ENCODE results near the gene TNFSF13. TPM values are rescaled to one million over a fixed set of nuclear protein-coding genes. Genes with fewer than 3 reads are reported as not detected.

TNFSF13 gene
- polyA plus RNA-seq, 2 of the 4 experiments (the other 2 are of a cell fraction): 0.61 to 1.0 TPM

DNA sequence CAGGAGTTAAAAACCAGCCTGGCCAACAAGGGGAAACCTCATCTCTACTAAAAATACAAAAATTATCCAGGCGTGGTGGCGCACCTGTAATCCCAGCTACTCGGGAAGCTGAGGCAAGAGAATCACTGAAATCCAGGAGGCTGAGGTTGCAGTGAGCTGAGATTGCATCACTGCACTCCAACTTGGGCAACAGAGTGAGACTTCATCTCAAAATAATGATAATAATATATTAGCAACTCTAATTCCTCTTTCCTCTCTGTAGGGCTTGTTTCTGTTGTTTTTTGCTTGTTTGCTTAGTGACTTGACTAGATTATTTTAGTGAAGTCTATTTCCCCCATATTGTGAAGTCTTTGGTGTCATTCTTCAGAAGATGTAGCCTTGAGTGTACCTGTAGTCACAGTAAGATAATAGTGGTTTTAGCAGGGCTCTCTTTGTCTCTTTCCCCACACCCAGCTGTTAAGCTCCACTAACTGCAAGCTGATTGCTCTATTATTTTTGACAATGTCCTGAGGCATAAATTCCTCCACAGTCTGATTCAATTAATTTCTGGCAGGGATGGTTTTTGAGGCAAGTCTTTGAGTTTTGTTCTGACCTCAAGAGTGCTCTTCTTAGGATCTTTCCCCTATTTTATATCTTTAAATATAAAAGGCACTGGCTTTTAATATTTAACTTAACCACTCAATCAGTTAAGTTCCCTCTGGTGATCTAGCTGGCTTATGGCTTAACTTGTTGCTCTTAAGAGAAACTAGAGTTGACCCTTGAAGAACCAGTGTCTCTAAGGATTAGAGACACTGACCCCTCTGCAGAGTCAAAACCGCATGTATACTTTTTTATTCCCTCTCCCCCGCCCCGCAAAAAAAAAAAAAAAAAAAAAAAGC, 28.3 kb upstream of the TNFSF13 start:
- no peak for TF ChIP-seq NPAS2 (CRISPR knock-in tag; IDR thresholded peaks at IDR 0.05; ENCODE audit: borderline replicate concordance)
- TF ChIP-seq SMC3 (IDR thresholded peaks at IDR 0.05): no peak
- no peak for TF ChIP-seq KDM1A (IDR thresholded peaks at IDR 0.05; ENCODE audit: low read depth)
- TF ChIP-seq CEBPB (IDR thresholded peaks at IDR 0.05): peak in 1 of 2 experiments; percentile 35; a peak in 1 of 4 replicates
- TF ChIP-seq RFX5 (IDR thresholded peaks at IDR 0.05): no peak
- no peak for TF ChIP-seq CBX8 (IDR thresholded peaks at IDR 0.05)
- ATAC-seq (no peak), DNase-seq (ENCODE audit: low read depth in 1 of 2, low spot score in 1 of 2) (no peak), FAIRE-seq (no peak)
- ChIA-PET CTCF (interaction anchor here (1.5 to 9.4 kb wide), 5 partner anchors 8 to 94 kb away, joined by 3 to 66 read pairs (median 9); partner anchors contain the start of gene SENP3), POLR2A (no interaction called here)
- H3K9me3 ChIP-seq: peaks cover 23% of the 10 kb centered on the region
- H3K4me3 ChIP-seq: no peak overlapping the region
- H3K4me1 ChIP-seq: 0 out of 3 replicates have a peak, but pooled peaks cover 3% of the 10 kb centered on the region
- H3K27ac ChIP-seq: no peak overlapping the region
- WGBS (ENCODE audit: missing lambda C conversion rate): 44% methylated on average over 6 of the region's 6 CpGs
- no peak overlapping the region for H3K4me2 ChIP-seq

DNA sequence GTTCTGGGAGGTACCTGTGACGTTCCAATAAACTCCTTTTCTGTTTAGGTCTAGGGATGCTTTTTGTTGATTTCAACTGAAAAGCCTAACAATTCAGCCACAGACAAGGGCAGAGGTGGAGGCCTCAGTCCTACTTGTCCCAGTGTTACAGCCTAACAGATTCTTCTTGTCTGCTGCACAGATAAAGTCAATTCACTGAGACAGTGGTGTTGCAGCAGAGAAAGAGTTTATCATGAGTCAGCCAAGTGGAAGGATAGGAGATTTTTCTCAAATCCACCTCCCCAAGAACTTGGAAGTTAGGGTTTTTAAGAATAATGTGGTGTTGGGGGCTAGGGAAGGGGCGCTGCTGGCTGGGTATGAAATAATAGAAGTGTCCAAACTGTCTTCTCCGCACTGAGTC, 20.5 kb upstream of the TNFSF13 start:
- Histone ChIP-seq H3K4me1 (no peaks in the 10 kb centered on the region), H3K27ac (no peak overlapping the region), H3K4me2 (no peak overlapping the region), H3K4me3 (no peak overlapping the region), H3K9me3 (peaks cover 20% of the 10 kb centered on the region)
- TF ChIP-seq KDM5A (IDR thresholded peaks at IDR 0.05) (peak; percentile 27; the same call in 1 of the 2 replicates), FOSL2 (IDR thresholded peaks at IDR 0.05) (no peak), FOSL2 (CRISPR knock-in tag; IDR thresholded peaks at IDR 0.05) (peak; percentile 34; the same call in 1 of the 2 replicates), SREBF2 (IDR thresholded peaks at IDR 0.05) (no peak), FOSB (CRISPR knock-in tag; IDR thresholded peaks at IDR 0.05) (no peak), EP300 (IDR thresholded peaks at IDR 0.05) (no peak), ZNF302 (CRISPR knock-in tag; IDR thresholded peaks at IDR 0.05) (no peak), TFCP2L1 (CRISPR knock-in tag; IDR thresholded peaks at IDR 0.05) (no peak)
- TF ChIP-seq, protein P1, sequence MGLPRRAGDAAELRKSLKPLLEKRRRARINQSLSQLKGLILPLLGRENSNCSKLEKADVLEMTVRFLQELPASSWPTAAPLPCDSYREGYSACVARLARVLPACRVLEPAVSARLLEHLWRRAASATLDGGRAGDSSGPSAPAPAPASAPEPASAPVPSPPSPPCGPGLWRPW (IDR thresholded peaks at IDR 0.05): no peak
- ATAC-seq (no peak), DNase-seq (ENCODE audit: low read depth in 1 of 2, low spot score in 1 of 2) (no peak), FAIRE-seq (no peak)
- POLR2A ChIA-PET: interaction anchor here (0.6 kb wide), 1 partner anchor 10 kb away, joined by 9 read pairs; no protein-coding TSS in a partner anchor
- 38% methylated on average over 3 of the region's 3 CpGs for WGBS (ENCODE audit: missing lambda C conversion rate)
- CTCF ChIA-PET: interaction anchor here (0.7 to 16.8 kb wide), 4 partner anchors 9 to 24 kb away, joined by 4 to 190 read pairs (median 10); partner anchors contain the start of genes SENP3 and TNFSF13

DNA sequence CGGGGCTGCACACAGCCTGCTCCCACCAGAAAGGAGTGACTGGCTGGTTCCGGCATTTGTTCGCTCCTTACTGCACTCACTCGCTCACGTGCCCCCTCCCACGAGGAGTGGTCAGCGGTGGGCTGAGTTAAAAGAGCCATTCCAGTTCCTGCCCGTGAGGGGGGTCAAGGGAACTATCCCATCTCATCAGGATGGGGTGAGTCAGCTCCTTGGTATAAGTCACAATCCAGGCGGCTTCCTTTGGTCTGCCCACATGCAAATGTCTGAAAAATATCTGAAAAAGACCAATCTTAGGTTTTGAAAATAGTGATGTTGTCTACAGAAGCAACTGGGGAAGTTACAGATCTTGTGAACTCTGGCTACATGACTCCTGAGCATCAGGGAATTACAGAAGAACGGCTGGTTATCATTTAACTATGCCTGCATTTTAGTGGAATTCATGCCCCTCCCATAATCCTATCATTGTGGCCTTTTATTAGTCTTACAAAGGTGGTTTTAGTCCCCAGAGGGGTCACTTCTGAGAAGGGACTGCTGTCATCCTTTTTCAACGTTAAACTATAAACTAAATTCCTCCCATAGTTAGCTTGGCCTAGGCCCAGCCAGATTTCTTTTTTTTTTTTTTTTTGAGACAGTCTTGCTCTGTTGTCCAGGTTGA, 19.5 kb upstream of the TNFSF13 start:
- TF ChIP-seq, protein P2, sequence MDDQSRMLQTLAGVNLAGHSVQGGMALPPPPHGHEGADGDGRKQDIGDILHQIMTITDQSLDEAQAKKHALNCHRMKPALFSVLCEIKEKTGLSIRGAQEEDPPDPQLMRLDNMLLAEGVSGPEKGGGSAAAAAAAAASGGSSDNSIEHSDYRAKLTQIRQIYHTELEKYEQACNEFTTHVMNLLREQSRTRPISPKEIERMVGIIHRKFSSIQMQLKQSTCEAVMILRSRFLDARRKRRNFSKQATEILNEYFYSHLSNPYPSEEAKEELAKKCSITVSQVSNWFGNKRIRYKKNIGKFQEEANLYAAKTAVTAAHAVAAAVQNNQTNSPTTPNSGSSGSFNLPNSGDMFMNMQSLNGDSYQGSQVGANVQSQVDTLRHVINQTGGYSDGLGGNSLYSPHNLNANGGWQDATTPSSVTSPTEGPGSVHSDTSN (IDR thresholded peaks at IDR 0.05): no peak
- TF ChIP-seq JUN (IDR thresholded peaks at IDR 0.05) (no peak), BHLHE40 (IDR thresholded peaks at IDR 0.05; ENCODE audit: low read depth, low read length) (no peak), CBX8 (IDR thresholded peaks at IDR 0.05) (no peak), KDM5A (IDR thresholded peaks at IDR 0.05) (no peak), CHD4 (IDR thresholded peaks at IDR 0.05; ENCODE audit: borderline replicate concordance) (no peak), ESRRA (IDR thresholded peaks at IDR 0.05; ENCODE audit: borderline replicate concordance, low read length) (no peak), HOXB13 (CRISPR knock-in tag; IDR thresholded peaks at IDR 0.05; ENCODE audit: low read depth) (no peak), MYC (IDR thresholded peaks at IDR 0.05; ENCODE audit: borderline replicate concordance, low read length) (no peak), MAZ (IDR thresholded peaks at IDR 0.05; ENCODE audit: borderline replicate concordance, low read depth, low read length) (no peak), HOXB5 (CRISPR knock-in tag; IDR thresholded peaks at IDR 0.05) (no peak), NFE2L2 (conservative IDR thresholded peaks at IDR 0.05; ENCODE audit: low read length) (no peak), RARB (CRISPR knock-in tag; IDR thresholded peaks at IDR 0.05) (no peak), GATA3 (IDR thresholded peaks at IDR 0.05; ENCODE audit: borderline replicate concordance) (no peak), HDAC2 (IDR thresholded peaks at IDR 0.05) (no peak)
- TF ChIP-seq, protein P3, sequence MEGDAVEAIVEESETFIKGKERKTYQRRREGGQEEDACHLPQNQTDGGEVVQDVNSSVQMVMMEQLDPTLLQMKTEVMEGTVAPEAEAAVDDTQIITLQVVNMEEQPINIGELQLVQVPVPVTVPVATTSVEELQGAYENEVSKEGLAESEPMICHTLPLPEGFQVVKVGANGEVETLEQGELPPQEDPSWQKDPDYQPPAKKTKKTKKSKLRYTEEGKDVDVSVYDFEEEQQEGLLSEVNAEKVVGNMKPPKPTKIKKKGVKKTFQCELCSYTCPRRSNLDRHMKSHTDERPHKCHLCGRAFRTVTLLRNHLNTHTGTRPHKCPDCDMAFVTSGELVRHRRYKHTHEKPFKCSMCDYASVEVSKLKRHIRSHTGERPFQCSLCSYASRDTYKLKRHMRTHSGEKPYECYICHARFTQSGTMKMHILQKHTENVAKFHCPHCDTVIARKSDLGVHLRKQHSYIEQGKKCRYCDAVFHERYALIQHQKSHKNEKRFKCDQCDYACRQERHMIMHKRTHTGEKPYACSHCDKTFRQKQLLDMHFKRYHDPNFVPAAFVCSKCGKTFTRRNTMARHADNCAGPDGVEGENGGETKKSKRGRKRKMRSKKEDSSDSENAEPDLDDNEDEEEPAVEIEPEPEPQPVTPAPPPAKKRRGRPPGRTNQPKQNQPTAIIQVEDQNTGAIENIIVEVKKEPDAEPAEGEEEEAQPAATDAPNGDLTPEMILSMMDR (IDR thresholded peaks at IDR 0.05): no peak
- TF ChIP-seq, protein P1 (IDR thresholded peaks at IDR 0.05): no peak
- no peak for FAIRE-seq
- ATAC-seq: no peak
- H3K4me2 ChIP-seq: no peak overlapping the region
- H3K27ac ChIP-seq: no peak overlapping the region
- POLR2A ChIA-PET: no interaction called here
- H3K4me3 ChIP-seq: no peak overlapping the region
- CTCF ChIA-PET: interaction anchor here (0.8 to 16.8 kb wide), 6 partner anchors 8 to 102 kb away, joined by 3 to 190 read pairs (median 5); partner anchors contain the start of genes SENP3 and TNFSF13
- 59% methylated on average over 11 of the region's 11 CpGs for WGBS (ENCODE audit: missing lambda C conversion rate)
- peaks cover 20% of the 10 kb centered on the region for H3K9me3 ChIP-seq
- H3K4me1 ChIP-seq: no peaks in the 10 kb centered on the region
- DNase-seq (ENCODE audit: low read depth in 1 of 2, low spot score in 1 of 2): no peak
